RWPE2 (cell line): ENCODE measurements around the gene NKD2.
A peak's percentile ranks its signal among the peaks of the same experiment; 100 is the strongest.

ENCODE experiments used
- ATAC-seq: fragments of 200-7000 bp; cut with Tn5 transposase; 3 replicates; pipeline ENCODE4 v1.9.1; 2021; ENCODE audit warnings: low read depth
- DNase-seq: peaks from one replicate; pipeline ENCODE4 v3.0.0-alpha.2; 2020; ENCODE audit warnings: low spot score
- H3K27ac ChIP-seq: fragments of 450-650 bp; 2 replicates; pipeline ENCODE4 v1.5.1; 2017; ENCODE audit warnings: mild to moderate bottlenecking; ENCODE audit not compliant: poor library complexity, severe bottlenecking
- H3K27me3 ChIP-seq: fragments of 250-450 bp; sonication (Bioruptor Pico); 2 replicates; pipeline ENCODE4 v1.5.1; 2021; ENCODE audit warnings: mild to moderate bottlenecking, moderate library complexity; ENCODE audit not compliant: insufficient read depth, poor library complexity, severe bottlenecking
- H3K36me3 ChIP-seq: fragments of 250-450 bp; sonication (Bioruptor Pico); 2 replicates; pipeline ENCODE4 v1.5.1; 2020; ENCODE audit warnings: low read depth, mild to moderate bottlenecking, moderate library complexity
- H3K4me1 ChIP-seq: fragments of 250-450 bp; sonication (Bioruptor Pico); 2 replicates; pipeline ENCODE4 v1.5.1; 2021; ENCODE audit warnings: mild to moderate bottlenecking, moderate library complexity; ENCODE audit not compliant: insufficient read depth, poor library complexity, severe bottlenecking
- H3K4me3 ChIP-seq: fragments of 250-450 bp; sonication (Bioruptor Pico); 2 replicates; pipeline ENCODE4 v1.5.1; 2021; ENCODE audit warnings: mild to moderate bottlenecking, moderate library complexity; ENCODE audit not compliant: severe bottlenecking
- H3K9me3 ChIP-seq: fragments of 250-450 bp; sonication (Bioruptor Pico); 2 replicates; pipeline ENCODE4 v1.5.1; 2021; ENCODE audit warnings: mild to moderate bottlenecking, moderate library complexity; ENCODE audit not compliant: severe bottlenecking
- CTCF ChIP-seq: fragments of 450-650 bp; IDR thresholded peaks from one replicate; pipeline ENCODE4 v1.5.1; 2017; ENCODE audit warnings: mild to moderate bottlenecking, moderate library complexity; ENCODE audit not compliant: poor library complexity, severe bottlenecking

NKD2 gene

GRCh38 chr5:1052641-1053390, 44.2 kb downstream of the NKD2 start:
- Histone ChIP-seq H3K36me3 (no peaks in the 10 kb centered on the region), H3K4me1 (no peaks in the 10 kb centered on the region), H3K9me3 (no peaks in the 10 kb centered on the region), H3K27ac (no peak overlapping the region), H3K4me3 (no peak overlapping the region), H3K27me3 (no peaks in the 10 kb centered on the region)
- no peak for DNase-seq
- ATAC-seq, result peak; percentile 22; the same call in 1 of the 3 replicates
- TF ChIP-seq CTCF, result peak; percentile 24

GRCh38 chr5:1053391-1054017, 44.9 kb downstream of the NKD2 start:
- Histone ChIP-seq H3K9me3 (no peaks in the 10 kb centered on the region), H3K4me1 (no peaks in the 10 kb centered on the region), H3K27ac (no peak overlapping the region), H3K36me3 (no peaks in the 10 kb centered on the region), H3K27me3 (no peaks in the 10 kb centered on the region), H3K4me3 (no peak overlapping the region)
- peak; percentile 5 for TF ChIP-seq CTCF
- ATAC-seq (no peak), DNase-seq (no peak)

DNA sequence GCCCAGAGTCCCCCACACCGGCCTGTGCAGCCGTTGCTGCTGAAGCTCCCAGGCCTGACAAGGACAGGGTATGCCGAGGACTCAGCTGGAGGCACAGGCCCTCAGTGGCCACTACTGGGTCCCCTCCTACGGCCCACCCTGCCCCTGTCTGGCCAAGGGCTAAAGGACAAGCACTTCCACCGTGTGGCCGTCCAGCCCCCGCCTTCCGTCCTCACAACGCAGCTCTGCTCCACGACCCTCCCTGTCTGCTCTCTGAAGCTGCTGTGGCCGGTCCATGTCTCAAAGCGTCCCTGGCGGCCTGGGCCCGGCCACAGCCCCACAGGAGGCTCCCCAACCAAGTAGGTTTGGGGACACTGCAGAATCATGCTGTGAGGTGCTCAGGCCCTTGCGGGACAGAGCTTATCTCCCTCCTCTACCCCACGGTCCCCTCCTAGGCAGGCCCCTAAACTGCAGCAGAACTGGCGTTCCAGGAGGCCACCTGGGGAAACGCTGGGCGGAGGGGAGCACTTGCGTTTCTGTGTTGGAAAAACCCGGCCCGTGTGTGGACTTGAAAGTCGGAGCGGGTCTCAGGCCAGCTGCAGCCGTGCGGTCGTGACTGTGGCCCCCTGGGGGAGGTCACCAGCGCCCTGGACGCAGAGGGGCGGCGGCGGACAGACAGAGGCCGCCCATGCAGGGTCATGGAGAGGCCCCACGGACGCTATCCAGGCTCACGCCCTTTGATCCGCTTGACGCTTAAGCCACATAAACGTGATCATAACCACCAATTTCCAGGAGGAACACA, 45.6 kb downstream of the NKD2 start:
- no peak overlapping the region for H3K27ac ChIP-seq
- H3K27me3 ChIP-seq, result no peaks in the 10 kb centered on the region
- no peaks in the 10 kb centered on the region for H3K36me3 ChIP-seq
- no peak overlapping the region for H3K4me3 ChIP-seq
- TF ChIP-seq CTCF, result no peak
- DNase-seq (no peak), ATAC-seq (no peak)
- no peaks in the 10 kb centered on the region for H3K4me1 ChIP-seq
- H3K9me3 ChIP-seq, result no peaks in the 10 kb centered on the region

DNA sequence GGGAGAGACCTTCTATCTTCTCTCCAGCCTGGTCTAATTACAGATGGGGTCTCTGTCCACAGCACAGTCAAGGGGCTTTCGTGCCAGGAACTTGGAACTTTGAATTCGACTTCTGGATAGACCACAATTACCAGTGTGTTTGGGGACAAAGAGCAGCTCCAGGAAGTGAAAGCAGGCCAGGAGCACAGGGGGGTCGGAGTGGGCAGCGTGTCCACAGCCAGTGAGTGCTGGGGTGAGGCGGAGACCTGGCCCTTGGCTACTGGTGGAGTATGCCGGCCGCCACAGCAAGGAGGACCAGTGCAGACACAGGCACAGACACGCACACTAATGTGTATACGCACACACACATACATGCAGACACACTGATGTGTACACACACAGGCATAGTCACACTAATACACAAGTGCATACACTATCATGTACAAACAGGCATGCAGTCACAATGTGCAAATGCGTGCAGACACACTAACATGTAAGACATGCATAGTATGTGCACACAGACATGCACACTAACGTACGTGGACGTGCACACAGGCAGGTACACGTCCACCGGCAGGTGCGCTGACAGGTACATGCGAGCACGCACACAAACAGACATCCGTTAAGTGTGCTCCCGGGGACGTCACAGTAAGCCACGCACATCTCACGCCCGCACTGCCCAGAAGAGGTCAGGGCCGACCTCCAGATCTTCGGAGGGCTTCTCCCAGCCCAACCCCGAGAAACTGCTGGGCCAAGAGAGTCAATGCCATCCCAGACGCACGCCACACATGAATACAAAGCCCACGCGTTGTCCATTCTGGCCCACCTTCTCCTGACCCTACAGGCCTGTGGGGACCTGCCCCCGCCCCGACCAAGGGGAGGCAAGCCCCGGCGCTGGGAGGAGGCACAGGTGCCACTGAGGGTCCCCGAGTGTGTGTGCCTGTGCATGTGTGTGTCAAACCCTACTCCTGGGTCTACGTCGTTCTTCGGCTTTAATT, 46.5 kb downstream of the NKD2 start:
- Histone ChIP-seq H3K27me3 (no peaks in the 10 kb centered on the region), H3K4me3 (no peak overlapping the region), H3K4me1 (no peaks in the 10 kb centered on the region), H3K36me3 (no peaks in the 10 kb centered on the region), H3K9me3 (no peaks in the 10 kb centered on the region), H3K27ac (no peak overlapping the region)
- no peak for ATAC-seq
- no peak for TF ChIP-seq CTCF
- no peak for DNase-seq
